Bronchial epithelial cell (primary cell): Measurements from ENCODE around the gene POLA2. TPM values are rescaled to one million over a fixed set of nuclear protein-coding genes. Genes with fewer than 3 reads are reported as not detected.

ENCODE experiments used
- DNase-seq: peaks from one replicate; pipeline ENCODE4 v3.0.0-alpha.2; 2010; ENCODE audit warnings: low read depth
- FAIRE-seq: peaks from 2 replicates; lab custom pipeline; 2011; peaks lifted over from hg19 to GRCh38; lab: Jason Lieb, UNC
- H3K27me3 ChIP-seq: 2 replicates; pipeline ENCODE4 v1.5.1; 2011; ENCODE audit warnings: low read length; ENCODE audit not compliant: control insufficient read depth, insufficient read depth
- H3K36me3 ChIP-seq: 2 replicates; pipeline ENCODE4 v1.5.1; 2011; ENCODE audit warnings: low read length; ENCODE audit not compliant: control insufficient read depth, insufficient read depth
- H3K4me3 ChIP-seq: 2 replicates; pipeline ENCODE4 v1.5.1; 2011; ENCODE audit warnings: mild to moderate bottlenecking, low read depth, low read length, control low read depth
- total RNA-seq: library from RNA; depleted of rRNA; stranded (reverse); fragments of >200 nt; gene quantifications from 2 replicates; pipeline ENCODE4 v1.2.1, GENCODE V29; 2014
- TF ChIP-seq, protein P1 (sequence below): IDR thresholded peaks from 2 replicates; pipeline ENCODE4 v1.5.1; 2011; ENCODE audit warnings: mild to moderate bottlenecking, moderate library complexity, low read length, control low read depth, inconsistent platforms; ENCODE audit not compliant: insufficient read depth, severe bottlenecking

Gene POLA2
- total RNA-seq, 1 donor from 2014 or later: 1.6 TPM

DNA sequence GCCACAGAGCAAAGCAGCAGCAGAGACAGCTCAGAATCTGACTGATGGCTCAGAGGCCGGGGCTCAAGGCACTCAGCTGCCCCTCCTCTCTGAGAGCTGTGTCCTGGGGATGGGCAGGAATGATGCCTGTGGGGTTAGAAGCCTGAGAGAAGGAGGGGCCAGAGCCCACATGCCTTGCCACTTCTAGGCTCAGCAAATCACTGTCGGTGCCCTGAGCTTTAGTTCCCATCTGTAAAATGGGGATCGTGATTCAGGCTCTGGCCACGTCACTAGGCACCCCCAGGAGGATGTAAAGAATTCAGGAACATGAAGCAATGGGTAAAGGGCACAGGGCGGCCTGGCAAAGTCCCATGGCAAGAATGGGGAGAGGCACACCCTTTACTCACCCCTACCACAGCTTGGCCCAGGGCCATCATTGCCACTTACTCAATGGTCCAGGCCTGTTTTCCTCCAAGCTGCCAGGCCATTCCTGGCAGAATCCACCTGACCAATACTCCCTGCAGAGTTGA is 49.5 kb downstream of the POLA2 start:
- H3K4me3 ChIP-seq: no peak overlapping the region
- H3K27me3 ChIP-seq: no peaks in the 10 kb centered on the region
- FAIRE-seq (no peak), DNase-seq (peak; percentile 66)
- TF ChIP-seq, protein P1, sequence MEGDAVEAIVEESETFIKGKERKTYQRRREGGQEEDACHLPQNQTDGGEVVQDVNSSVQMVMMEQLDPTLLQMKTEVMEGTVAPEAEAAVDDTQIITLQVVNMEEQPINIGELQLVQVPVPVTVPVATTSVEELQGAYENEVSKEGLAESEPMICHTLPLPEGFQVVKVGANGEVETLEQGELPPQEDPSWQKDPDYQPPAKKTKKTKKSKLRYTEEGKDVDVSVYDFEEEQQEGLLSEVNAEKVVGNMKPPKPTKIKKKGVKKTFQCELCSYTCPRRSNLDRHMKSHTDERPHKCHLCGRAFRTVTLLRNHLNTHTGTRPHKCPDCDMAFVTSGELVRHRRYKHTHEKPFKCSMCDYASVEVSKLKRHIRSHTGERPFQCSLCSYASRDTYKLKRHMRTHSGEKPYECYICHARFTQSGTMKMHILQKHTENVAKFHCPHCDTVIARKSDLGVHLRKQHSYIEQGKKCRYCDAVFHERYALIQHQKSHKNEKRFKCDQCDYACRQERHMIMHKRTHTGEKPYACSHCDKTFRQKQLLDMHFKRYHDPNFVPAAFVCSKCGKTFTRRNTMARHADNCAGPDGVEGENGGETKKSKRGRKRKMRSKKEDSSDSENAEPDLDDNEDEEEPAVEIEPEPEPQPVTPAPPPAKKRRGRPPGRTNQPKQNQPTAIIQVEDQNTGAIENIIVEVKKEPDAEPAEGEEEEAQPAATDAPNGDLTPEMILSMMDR: no peak
- H3K36me3 ChIP-seq: no peaks in the 10 kb centered on the region

DNA sequence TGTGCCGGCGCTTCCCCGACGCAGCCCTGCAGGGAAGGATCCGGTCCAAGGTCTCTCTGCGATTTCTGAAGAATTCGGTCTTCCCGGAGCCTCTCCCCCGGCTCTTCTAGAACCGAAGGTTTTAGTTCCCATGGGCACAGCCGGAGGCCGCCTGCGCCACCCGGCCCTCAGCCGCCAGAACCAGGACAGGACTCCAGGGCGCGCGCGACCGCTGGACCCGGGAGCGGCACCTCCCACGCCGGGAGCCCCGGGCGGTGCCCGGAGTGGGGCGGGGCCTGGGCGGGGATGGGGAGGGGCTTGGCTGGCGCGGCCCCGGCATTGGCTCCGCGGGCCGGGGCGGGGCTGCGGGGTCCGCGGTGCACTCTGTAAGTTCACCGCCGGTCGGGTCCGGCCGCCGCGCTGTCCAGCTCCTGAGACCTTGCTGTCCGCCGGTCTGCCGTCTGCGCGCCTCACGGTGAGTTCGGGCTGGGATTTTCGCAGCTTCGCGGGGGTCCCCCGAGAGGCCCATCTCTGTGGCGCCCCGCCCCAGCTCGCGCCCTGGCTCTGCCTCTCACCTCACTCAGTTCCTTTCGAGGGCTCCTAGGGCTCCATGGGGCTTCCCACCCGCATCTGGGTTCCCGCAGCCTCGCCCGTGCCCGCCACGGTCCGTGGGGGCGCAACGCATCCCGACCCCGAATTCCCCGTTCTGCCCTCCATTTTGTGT is 52.9 kb downstream of the POLA2 start, which contains the start of gene CDC42EP2:
CDC42EP2 (plus strand) TSS at position 366 of the 703 bp plus-strand sequence. CDS start 6,033 bp downstream, outside the sequence.
- DNase-seq (peak; percentile 44), FAIRE-seq (no peak)
- no peaks in the 10 kb centered on the region for H3K36me3 ChIP-seq
- no peaks in the 10 kb centered on the region for H3K27me3 ChIP-seq
- TF ChIP-seq, protein P1: no peak
- H3K4me3 ChIP-seq: peak within 1 kb of the TSS; percentile 84

DNA sequence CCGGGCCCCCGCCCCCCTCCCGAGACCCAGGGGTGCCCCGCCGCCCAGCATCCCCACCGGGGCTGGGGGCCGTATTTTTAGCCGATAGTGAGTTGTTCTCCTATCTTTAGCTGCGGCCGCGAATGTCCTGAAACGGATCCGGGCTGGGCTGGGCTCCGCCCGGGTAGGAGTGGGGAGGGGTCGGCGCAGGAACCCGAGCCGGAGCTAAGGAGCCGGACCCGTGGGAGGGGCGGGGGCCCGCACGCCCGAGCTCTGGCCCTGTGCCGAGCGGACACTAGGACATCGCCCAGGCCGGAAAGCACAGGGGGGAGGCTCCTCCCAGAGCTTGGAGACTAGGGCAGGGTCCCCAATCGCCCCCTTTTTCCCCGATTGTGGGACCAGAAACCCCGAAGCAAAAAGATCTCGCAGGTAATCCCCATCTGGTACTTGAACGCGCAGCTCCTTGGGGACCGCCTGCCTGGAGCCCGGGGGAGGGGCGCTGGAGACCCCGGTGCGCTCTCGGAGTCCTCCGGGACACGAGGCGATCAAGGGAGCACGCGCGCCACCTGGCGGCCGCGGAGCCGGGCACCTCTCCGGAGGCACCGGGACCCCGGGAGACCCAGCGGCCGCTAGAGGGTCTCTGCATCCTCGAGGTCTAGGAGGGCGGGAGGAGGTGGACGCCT is 53.6 kb downstream of the POLA2 start:
- Histone ChIP-seq H3K36me3 (no peaks in the 10 kb centered on the region), H3K4me3 (peak overlapping the region; percentile 84), H3K27me3 (no peaks in the 10 kb centered on the region)
- no peak for DNase-seq
- TF ChIP-seq, protein P1: peak; percentile 97
- FAIRE-seq: no peak

DNA sequence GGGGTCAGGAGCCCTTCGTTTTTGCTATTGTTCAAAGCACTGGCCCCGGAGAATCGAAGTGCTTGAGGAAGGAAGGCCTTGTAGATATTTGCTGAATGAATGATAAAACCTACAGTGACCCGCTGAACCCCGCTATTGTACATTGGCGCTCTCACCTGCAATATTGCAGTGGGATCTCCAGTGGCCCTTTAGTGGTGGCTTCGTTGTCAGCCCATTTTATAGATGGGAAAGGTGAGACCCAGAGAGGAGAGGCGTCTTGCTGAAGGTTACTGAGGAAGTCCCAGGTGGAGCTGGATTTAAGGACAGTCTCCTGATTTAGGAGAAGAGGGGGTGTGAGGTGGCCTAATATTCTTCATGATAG is 54.1 kb downstream of the POLA2 start:
- H3K4me3 ChIP-seq: peak overlapping the region; percentile 84
- H3K27me3 ChIP-seq: no peaks in the 10 kb centered on the region
- FAIRE-seq: no peak
- no peak for DNase-seq
- peaks cover 3% of the 10 kb centered on the region for H3K36me3 ChIP-seq
- TF ChIP-seq, protein P1: no peak

DNA sequence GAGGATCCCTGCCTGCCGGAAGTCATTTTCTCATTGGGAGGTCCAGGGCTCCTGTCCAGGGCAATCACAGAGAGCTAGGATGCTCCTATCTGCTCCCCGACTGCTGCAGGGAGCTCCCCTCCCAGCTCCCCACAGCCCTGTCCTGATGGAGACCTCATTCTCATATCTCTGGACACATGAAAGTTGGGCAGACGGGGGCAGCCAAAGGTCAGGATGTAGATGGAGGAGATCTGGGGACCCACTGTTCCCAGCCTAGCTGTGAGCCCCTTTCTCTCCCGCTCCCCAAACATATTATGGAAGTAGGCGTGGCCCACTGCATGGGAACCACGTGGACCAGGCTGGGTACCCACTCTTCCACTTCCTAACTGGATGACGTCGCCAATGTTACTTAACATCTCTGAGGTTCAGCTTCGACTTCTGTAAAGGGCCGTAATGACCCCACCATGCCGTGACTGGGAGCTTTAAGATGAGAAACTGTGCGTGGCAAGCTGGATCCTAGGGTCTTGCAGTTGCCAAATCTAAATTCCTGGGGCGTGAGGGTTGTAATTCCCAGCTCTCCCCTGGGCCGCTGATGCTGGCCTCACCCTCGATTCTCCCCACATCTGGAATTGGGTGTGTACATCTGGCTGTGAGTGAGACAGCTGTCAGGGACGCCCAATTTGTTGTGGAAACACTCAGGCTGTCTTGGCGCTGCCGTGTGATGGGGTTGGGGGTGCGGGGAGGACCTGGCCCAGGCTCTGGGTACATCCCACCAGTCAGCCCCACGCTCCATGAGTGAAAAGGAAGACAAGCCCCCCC is 54.7 kb downstream of the POLA2 start:
- Histone ChIP-seq H3K27me3 (no peaks in the 10 kb centered on the region), H3K36me3 (peaks cover 7% of the 10 kb centered on the region), H3K4me3 (peak overlapping the region; percentile 84)
- DNase-seq (peak; percentile 67), FAIRE-seq (peak; percentile 18)
- TF ChIP-seq, protein P1: no peak
